SK-N-SH (cell line): ENCODE data around the gene NPAS1. TPM values are rescaled to one million over a fixed set of nuclear protein-coding genes. Genes with fewer than 3 reads are reported as not detected.

ENCODE experiments used
- CTCF ChIA-PET: fragments of 300-600, 350-600 bp; formaldehyde crosslinking; extraction: SDS; loops from one replicate; lab custom pipeline; 2021; lab: Yijun Ruan, JAX
- POLR2A ChIA-PET: fragments of 350-600 bp; sonication (Branson Sonifier 250); formaldehyde crosslinking; extraction: SDS; loops from one replicate; lab custom pipeline; 2020; ENCODE audit warnings: antibody characterized with exemption, inconsistent platforms; lab: Yijun Ruan, JAX
- DNase-seq: peaks from one replicate; pipeline ENCODE4 v3.0.0; 2012
- H2AFZ ChIP-seq: fragments of 200-600 bp; sonication (generic); 2 replicates; pipeline ENCODE4 v1.8.1; 2016; ENCODE audit warnings: antibody characterized with exemption, mild to moderate bottlenecking, low read depth
- H3F3A ChIP-seq: fragments of 200-600 bp; sonication (generic); replicated peaks from 2 replicates; pipeline ENCODE3; 2016; ENCODE audit warnings: antibody characterized with exemption, mild to moderate bottlenecking; ENCODE audit not compliant: insufficient read depth
- H3K27ac ChIP-seq, 2 experiments: fragments of 200-500 bp in 1 of 2; fragments of 200-600 bp in 1 of 2; sonication (Bioruptor generic) in 1 of 2; sonication (generic), shearing (Covaris generic) in 1 of 2; 2 replicates each; pipeline versions ENCODE4 v1.5.1 to v1.6.1; 2014 to 2016; ENCODE audit warnings: low read depth in 2 of 2, inconsistent platforms in 1 of 2, low read length in 1 of 2, mild to moderate bottlenecking in 1 of 2, mixed read lengths in 1 of 2
- H3K27me3 ChIP-seq: fragments of 200-600 bp; sonication (generic), shearing (Covaris generic); 2 replicates; pipeline ENCODE4 v1.6.1; 2016; ENCODE audit warnings: mixed run types; ENCODE audit not compliant: insufficient read depth
- H3K36me3 ChIP-seq, 2 experiments: fragments of 200-500 bp in 1 of 2; fragments of 200-600 bp in 1 of 2; sonication (Bioruptor generic) in 1 of 2; sonication (generic) in 1 of 2; replicated peaks in 1 of 2; 2 replicates each; pipeline versions ENCODE3 to v1.5.1; 2014 to 2016; ENCODE audit warnings: low read length in 1 of 2, mild to moderate bottlenecking in 1 of 2; ENCODE audit not compliant: insufficient read depth in 2 of 2, control insufficient read depth in 1 of 2
- H3K4me1 ChIP-seq, 2 experiments: fragments of 200-500 bp in 1 of 2; fragments of 200-600 bp in 1 of 2; sonication (Bioruptor generic) in 1 of 2; sonication (generic), shearing (Covaris generic) in 1 of 2; 2 replicates each; pipeline versions ENCODE4 v1.5.1 to v1.6.1; 2014 to 2016; ENCODE audit warnings: low read depth in 1 of 2, low read length in 1 of 2, mixed run types in 1 of 2; ENCODE audit not compliant: insufficient read depth in 2 of 2, control insufficient read depth in 1 of 2
- H3K4me2 ChIP-seq: fragments of 200-600 bp; sonication (generic), shearing (Covaris generic); 2 replicates; pipeline ENCODE4 v1.6.1; 2017; ENCODE audit warnings: mixed run types
- H3K4me3 ChIP-seq, 2 experiments: fragments of 200-500 bp in 1 of 2; fragments of 200-600 bp in 1 of 2; sonication (Bioruptor generic) in 1 of 2; sonication (generic), shearing (Covaris generic) in 1 of 2; 2 replicates each; pipeline versions ENCODE4 v1.5.1 to v1.8.1; 2014 to 2016; ENCODE audit warnings: low read depth in 2 of 2, inconsistent platforms in 1 of 2, low read length in 1 of 2, mild to moderate bottlenecking in 1 of 2, mixed read lengths in 1 of 2, moderate library complexity in 1 of 2
- H3K79me2 ChIP-seq: fragments of 200-600 bp; sonication (generic); 2 replicates; pipeline ENCODE4 v1.8.1; 2017; ENCODE audit warnings: mild to moderate bottlenecking; ENCODE audit not compliant: insufficient read depth
- H3K9ac ChIP-seq: fragments of 200-600 bp; sonication (generic); 2 replicates; pipeline ENCODE4 v1.6.1; 2017; ENCODE audit warnings: mixed run types
- H3K9me2 ChIP-seq: fragments of 200-600 bp; sonication (generic); 2 replicates; pipeline ENCODE4 v1.6.1; 2017; ENCODE audit warnings: mixed run types
- H3K9me3 ChIP-seq: fragments of 200-600 bp; sonication (generic); 2 replicates; pipeline ENCODE4 v1.6.1; 2017; ENCODE audit warnings: mixed run types, mild to moderate bottlenecking, moderate library complexity
- H4K20me1 ChIP-seq: fragments of 200-600 bp; sonication (generic); 2 replicates; pipeline ENCODE4 v1.6.1; 2017; ENCODE audit warnings: mild to moderate bottlenecking, mixed run types; ENCODE audit not compliant: insufficient read depth
- EP300 ChIP-seq, 2 experiments: IDR thresholded peaks; 2 replicates each; pipeline versions ENCODE4 v1.4.0 to v1.6.1; 2012; ENCODE audit warnings: borderline replicate concordance in 1 of 2, low read depth in 1 of 2, low read length in 1 of 2
- EZH2phosphoT487 ChIP-seq: fragments of 200-600 bp; sonication (generic); IDR thresholded peaks from 2 replicates; pipeline ENCODE4 v1.6.1; 2017; ENCODE audit warnings: low read depth, mixed run types, mild to moderate bottlenecking, antibody characterized with exemption, moderate library complexity, borderline replicate concordance
- FOXJ3 ChIP-seq: sonication (generic); formaldehyde crosslinking; IDR thresholded peaks from 2 replicates; pipeline ENCODE4 v1.5.1; 2020; ENCODE audit warnings: mild to moderate bottlenecking, missing genetic modification reagents
- FOXM1 ChIP-seq: IDR thresholded peaks from 2 replicates; pipeline ENCODE4 v1.4.0; 2012; ENCODE audit warnings: low read depth, mild to moderate bottlenecking
- GATA2 ChIP-seq: sonication (generic); formaldehyde crosslinking; IDR thresholded peaks from 2 replicates; pipeline ENCODE4 v1.5.0; 2020; ENCODE audit warnings: mild to moderate bottlenecking, missing genetic modification reagents
- JUND ChIP-seq: IDR thresholded peaks from 2 replicates; pipeline ENCODE4 v1.4.0; 2012
- RCOR1 ChIP-seq: fragments of 150-350 bp; IDR thresholded peaks from 2 replicates; pipeline ENCODE4 v1.6.1; 2017; ENCODE audit warnings: antibody characterized with exemption, low read length
- RFX5 ChIP-seq: IDR thresholded peaks from 2 replicates; pipeline ENCODE4 v1.6.1; 2012; ENCODE audit warnings: mild to moderate bottlenecking, improper control_type of control experiment, low read length
- RXRA ChIP-seq: IDR thresholded peaks from 2 replicates; pipeline ENCODE4 v1.4.0; 2012; ENCODE audit warnings: low read depth, mild to moderate bottlenecking, borderline replicate concordance
- TEAD4 ChIP-seq: IDR thresholded peaks from 2 replicates; pipeline ENCODE4 v1.4.0; 2012; ENCODE audit warnings: mild to moderate bottlenecking, borderline replicate concordance; ENCODE audit not compliant: insufficient read depth
- WGBS: methylation state at CpG from one replicate; pipeline ENCODE4 v1.1.6; 2017; ENCODE audit warnings: low lambda C conversion rate; 5-methylcytosine and 5-hydroxymethylcytosine counted together
- polyA plus RNA-seq, 3 experiments: library from polyadenylated mRNA; depleted of rRNA; stranded (reverse); fragments of >200 nt; gene quantifications; 2 replicates each; pipeline ENCODE4 v1.2.3, GENCODE V29; 2012
- TF ChIP-seq, protein P1 (sequence below): IDR thresholded peaks from 2 replicates; pipeline ENCODE4 v1.4.0; 2012; ENCODE audit warnings: low read depth, borderline replicate concordance
- TF ChIP-seq, protein P2 (sequence below): IDR thresholded peaks from 2 replicates; pipeline ENCODE4 v1.4.0; 2012; ENCODE audit warnings: low read depth, borderline replicate concordance
- TF ChIP-seq, protein P3 (sequence below): fragments of 150-350 bp; IDR thresholded peaks from 2 replicates; pipeline ENCODE4 v1.6.1; 2017; ENCODE audit warnings: antibody characterized with exemption, low read length, low read depth, borderline replicate concordance
- TF ChIP-seq, protein P4 (sequence below): fragments of 150-350 bp; IDR thresholded peaks from 2 replicates; pipeline ENCODE4 v1.6.1; 2016; ENCODE audit warnings: mild to moderate bottlenecking, low read depth, low read length

The NPAS1 gene
- polyA plus RNA-seq, 1 of the 3 experiments (the other 2 are of a cell fraction) = 1.1 TPM

DNA sequence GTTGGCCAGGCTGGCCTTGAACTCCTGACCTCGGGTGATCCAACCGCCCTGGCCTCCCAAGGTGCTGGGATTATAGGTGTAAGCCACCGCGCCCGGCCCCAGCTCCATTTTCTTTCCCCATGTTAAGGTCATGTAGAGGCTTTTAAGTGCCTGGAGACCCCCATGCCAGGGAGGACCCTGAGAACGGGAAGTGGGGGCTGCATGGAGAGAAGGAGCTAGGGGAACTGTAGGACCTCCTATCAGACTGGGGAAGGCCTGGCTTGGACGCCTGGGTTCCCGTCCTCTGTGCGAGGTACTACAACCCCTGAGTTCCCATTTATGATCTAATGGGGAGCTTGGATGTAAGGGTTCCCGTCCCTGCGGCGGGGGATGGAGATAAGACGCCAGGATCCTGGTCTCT is 714 bp upstream of the NPAS1 start (continued):
- TF ChIP-seq, protein P1, sequence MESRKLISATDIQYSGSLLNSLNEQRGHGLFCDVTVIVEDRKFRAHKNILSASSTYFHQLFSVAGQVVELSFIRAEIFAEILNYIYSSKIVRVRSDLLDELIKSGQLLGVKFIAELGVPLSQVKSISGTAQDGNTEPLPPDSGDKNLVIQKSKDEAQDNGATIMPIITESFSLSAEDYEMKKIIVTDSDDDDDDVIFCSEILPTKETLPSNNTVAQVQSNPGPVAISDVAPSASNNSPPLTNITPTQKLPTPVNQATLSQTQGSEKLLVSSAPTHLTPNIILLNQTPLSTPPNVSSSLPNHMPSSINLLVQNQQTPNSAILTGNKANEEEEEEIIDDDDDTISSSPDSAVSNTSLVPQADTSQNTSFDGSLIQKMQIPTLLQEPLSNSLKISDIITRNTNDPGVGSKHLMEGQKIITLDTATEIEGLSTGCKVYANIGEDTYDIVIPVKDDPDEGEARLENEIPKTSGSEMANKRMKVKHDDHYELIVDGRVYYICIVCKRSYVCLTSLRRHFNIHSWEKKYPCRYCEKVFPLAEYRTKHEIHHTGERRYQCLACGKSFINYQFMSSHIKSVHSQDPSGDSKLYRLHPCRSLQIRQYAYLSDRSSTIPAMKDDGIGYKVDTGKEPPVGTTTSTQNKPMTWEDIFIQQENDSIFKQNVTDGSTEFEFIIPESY = no peak
- no peak for TF ChIP-seq RCOR1
- no peak for TF ChIP-seq RXRA
- TF ChIP-seq GATA2 = no peak

DNA sequence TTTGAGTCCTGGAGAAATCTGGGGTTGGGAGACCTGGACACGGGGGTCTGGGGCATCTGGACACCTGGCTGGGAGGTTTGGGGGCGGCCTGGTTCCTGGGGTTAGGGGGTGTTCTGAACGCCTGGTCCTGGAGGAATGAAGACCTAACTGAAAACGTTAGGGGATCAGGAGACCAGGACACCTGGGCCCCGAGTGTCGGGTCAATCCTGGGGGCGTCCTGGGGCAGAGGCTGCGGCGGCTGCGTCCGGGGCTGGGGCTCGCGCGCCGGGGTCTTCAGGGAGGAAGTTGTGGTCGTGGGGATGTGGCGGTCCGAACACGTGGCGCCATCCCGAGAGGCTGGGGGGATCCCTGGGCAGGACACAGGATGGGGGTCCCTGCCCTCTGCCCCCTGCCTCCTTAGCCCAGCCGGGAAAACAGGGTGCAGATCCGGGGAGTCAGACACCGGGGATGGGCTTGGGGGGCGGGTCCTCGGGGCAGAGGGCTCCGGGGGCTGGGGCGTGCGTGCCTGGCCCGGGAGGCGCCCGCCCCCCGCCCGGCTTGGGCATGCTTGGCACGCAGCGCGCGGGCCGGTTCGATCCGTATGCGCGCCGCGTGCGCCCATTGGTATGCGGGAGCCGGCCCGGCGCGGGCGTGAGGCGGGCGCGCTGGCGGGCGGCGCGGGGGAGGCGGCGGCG is 632 bp downstream of the NPAS1 start:
- H3K27me3 ChIP-seq = peaks cover 39% of the 10 kb centered on the region
- peaks cover 5% of the 10 kb centered on the region; the same call in 1 of the 2 replicates for H4K20me1 ChIP-seq
- H3F3A ChIP-seq = peaks cover 15% of the 10 kb centered on the region
- H3K4me1 ChIP-seq = peaks cover 3 to 19% of the 10 kb centered on the region in 2 experiments; a peak in 2 of 4 replicates
- no peak overlapping the region for H2AFZ ChIP-seq
- no peaks in the 10 kb centered on the region for H3K9me2 ChIP-seq
- peak; percentile 56 for DNase-seq
- TF ChIP-seq EP300 (IDR thresholded peaks at IDR 0.05; ENCODE audit: borderline replicate concordance in 1 of 2, low read depth in 1 of 2, low read length in 1 of 2) (no peak), EZH2phosphoT487 (no peak), FOXJ3 (no peak), TEAD4 (no peak), RFX5 (no peak), FOXM1 (no peak), RXRA (no peak), JUND (no peak)
- TF ChIP-seq, protein P2, sequence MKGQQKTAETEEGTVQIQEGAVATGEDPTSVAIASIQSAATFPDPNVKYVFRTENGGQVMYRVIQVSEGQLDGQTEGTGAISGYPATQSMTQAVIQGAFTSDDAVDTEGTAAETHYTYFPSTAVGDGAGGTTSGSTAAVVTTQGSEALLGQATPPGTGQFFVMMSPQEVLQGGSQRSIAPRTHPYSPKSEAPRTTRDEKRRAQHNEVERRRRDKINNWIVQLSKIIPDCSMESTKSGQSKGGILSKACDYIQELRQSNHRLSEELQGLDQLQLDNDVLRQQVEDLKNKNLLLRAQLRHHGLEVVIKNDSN = no peak
- TF ChIP-seq, protein P3, sequence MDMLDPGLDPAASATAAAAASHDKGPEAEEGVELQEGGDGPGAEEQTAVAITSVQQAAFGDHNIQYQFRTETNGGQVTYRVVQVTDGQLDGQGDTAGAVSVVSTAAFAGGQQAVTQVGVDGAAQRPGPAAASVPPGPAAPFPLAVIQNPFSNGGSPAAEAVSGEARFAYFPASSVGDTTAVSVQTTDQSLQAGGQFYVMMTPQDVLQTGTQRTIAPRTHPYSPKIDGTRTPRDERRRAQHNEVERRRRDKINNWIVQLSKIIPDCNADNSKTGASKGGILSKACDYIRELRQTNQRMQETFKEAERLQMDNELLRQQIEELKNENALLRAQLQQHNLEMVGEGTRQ = no peak
- TF ChIP-seq, protein P4, sequence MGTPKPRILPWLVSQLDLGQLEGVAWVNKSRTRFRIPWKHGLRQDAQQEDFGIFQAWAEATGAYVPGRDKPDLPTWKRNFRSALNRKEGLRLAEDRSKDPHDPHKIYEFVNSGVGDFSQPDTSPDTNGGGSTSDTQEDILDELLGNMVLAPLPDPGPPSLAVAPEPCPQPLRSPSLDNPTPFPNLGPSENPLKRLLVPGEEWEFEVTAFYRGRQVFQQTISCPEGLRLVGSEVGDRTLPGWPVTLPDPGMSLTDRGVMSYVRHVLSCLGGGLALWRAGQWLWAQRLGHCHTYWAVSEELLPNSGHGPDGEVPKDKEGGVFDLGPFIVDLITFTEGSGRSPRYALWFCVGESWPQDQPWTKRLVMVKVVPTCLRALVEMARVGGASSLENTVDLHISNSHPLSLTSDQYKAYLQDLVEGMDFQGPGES = no peak
- peak overlapping the region; percentile 88 for H3K4me2 ChIP-seq
- H3K9ac ChIP-seq = no peak overlapping the region
- H3K79me2 ChIP-seq = no peaks in the 10 kb centered on the region
- H3K9me3 ChIP-seq = no peaks in the 10 kb centered on the region
- 10% methylated on average over 6 of the region's 62 CpGs for WGBS
- no peaks in the 10 kb centered on the region for H3K36me3 ChIP-seq
- CTCF ChIA-PET = interaction anchor here (0.6 to 10.5 kb wide), 4 partner anchors 7 to 1496 kb away, joined by 3 to 98 read pairs (median 24); no protein-coding TSS in a partner anchor
- peak overlapping the region; percentile 35 to 49 for H3K4me3 ChIP-seq
- POLR2A ChIA-PET = no interaction called here
- no peak overlapping the region for H3K27ac ChIP-seq
